ENCODE results near the gene JPH4. TPM values are rescaled to one million over a fixed set of nuclear protein-coding genes. Genes with fewer than 3 reads are reported as not detected.

Gene JPH4
- total RNA-seq, 1 donor from 2014 or later = 1.1 TPM

DNA sequence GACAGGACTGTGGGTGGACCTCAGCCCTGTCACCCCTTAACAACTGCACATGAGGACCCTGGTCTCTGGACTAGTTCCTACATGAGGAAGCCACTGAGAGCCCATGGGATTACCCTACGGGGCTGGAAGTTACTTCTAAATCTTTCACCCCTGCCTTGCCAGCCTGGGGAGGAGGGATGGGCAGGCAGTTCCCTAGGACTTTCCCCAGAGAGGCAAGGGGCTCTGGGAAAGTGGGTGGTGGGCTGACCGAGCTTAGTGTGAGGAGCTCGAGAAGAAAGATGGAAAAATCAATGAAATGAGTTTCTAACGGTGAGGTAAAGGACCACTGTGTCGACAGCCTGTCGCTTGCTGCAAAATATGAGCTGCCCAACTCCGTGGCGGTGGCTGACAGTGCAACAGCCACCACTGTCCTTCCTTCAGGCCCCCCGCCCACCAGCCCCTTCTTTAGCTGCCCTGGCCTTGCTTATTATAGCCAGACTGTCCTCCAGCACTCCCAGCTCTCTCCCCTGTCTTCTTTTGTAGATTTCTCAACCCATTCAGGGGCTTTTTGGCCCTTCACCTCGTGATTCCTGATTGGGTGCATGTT lies 32.0 kb downstream of the JPH4 start:
- no peak for DNase-seq (ENCODE audit: low read depth)
- H3K27me3 ChIP-seq (ENCODE audit: control insufficient read depth, insufficient read depth, low read length) = no peaks in the 10 kb centered on the region
- H3K36me3 ChIP-seq (ENCODE audit: control insufficient read depth, insufficient read depth, low read length) = no peaks in the 10 kb centered on the region
- TF ChIP-seq, protein P1, sequence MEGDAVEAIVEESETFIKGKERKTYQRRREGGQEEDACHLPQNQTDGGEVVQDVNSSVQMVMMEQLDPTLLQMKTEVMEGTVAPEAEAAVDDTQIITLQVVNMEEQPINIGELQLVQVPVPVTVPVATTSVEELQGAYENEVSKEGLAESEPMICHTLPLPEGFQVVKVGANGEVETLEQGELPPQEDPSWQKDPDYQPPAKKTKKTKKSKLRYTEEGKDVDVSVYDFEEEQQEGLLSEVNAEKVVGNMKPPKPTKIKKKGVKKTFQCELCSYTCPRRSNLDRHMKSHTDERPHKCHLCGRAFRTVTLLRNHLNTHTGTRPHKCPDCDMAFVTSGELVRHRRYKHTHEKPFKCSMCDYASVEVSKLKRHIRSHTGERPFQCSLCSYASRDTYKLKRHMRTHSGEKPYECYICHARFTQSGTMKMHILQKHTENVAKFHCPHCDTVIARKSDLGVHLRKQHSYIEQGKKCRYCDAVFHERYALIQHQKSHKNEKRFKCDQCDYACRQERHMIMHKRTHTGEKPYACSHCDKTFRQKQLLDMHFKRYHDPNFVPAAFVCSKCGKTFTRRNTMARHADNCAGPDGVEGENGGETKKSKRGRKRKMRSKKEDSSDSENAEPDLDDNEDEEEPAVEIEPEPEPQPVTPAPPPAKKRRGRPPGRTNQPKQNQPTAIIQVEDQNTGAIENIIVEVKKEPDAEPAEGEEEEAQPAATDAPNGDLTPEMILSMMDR (IDR thresholded peaks at IDR 0.05; ENCODE audit: insufficient read depth, low read length, poor library complexity, severe bottlenecking) = no peak
- no peak overlapping the region for H3K4me3 ChIP-seq (ENCODE audit: low read depth, low read length)

DNA sequence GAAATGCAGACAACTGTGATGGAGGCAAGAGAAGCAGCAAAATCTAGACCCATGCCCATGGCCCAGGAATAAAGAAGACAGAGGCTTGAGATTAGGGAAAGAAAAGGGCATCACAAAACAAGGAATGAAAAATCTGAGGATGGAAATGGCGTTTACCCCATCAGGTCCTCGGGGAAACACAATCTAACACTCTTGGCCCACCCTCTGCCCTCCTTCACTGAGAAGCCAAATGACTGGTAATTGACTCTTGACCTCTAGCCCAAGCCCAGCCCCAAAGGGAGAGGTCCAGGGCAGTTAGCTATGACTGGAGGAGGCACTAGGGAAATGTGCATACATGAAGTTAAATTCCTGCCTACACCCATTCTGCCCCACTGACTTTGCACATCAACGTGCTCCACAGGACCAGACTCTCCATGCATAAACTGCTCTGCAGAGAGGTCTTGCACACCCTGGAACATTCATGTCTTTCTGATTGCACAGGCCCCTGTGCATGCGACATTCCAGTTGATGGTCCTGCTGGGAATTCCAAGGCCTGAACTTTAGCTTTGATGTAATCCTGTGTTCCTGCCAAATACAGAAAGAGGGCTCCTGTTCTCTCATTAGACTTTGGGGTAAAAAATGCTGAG lies 32.7 kb downstream of the JPH4 start:
- no peak for DNase-seq (ENCODE audit: low read depth)
- Histone ChIP-seq H3K27me3 (ENCODE audit: control insufficient read depth, insufficient read depth, low read length) (no peaks in the 10 kb centered on the region), H3K4me3 (ENCODE audit: low read depth, low read length) (no peak overlapping the region), H3K36me3 (ENCODE audit: control insufficient read depth, insufficient read depth, low read length) (no peaks in the 10 kb centered on the region)
- TF ChIP-seq, protein P1 (IDR thresholded peaks at IDR 0.05; ENCODE audit: insufficient read depth, low read length, poor library complexity, severe bottlenecking) = no peak

GRCh38 chr14:23544511-23545447 lies 33.8 kb downstream of the JPH4 start:
- Histone ChIP-seq H3K4me3 (ENCODE audit: low read depth, low read length) (no peak overlapping the region), H3K36me3 (ENCODE audit: control insufficient read depth, insufficient read depth, low read length) (no peaks in the 10 kb centered on the region), H3K27me3 (ENCODE audit: control insufficient read depth, insufficient read depth, low read length) (no peaks in the 10 kb centered on the region)
- no peak for DNase-seq (ENCODE audit: low read depth)
- TF ChIP-seq, protein P1 (IDR thresholded peaks at IDR 0.05; ENCODE audit: insufficient read depth, low read length, poor library complexity, severe bottlenecking) = no peak

- Histone ChIP-seq H3K27me3 (ENCODE audit: control insufficient read depth, insufficient read depth, low read length) (no peaks in the 10 kb centered on the region), H3K4me3 (ENCODE audit: low read depth, low read length) (no peak overlapping the region), H3K36me3 (ENCODE audit: control insufficient read depth, insufficient read depth, low read length) (no peaks in the 10 kb centered on the region)
- TF ChIP-seq, protein P1 (IDR thresholded peaks at IDR 0.05; ENCODE audit: insufficient read depth, low read length, poor library complexity, severe bottlenecking) = no peak
- DNase-seq (ENCODE audit: low read depth) = no peak
Observed at GRCh38 chr14:23543403-23543802, 35.2 kb downstream of the JPH4 start.

DNA sequence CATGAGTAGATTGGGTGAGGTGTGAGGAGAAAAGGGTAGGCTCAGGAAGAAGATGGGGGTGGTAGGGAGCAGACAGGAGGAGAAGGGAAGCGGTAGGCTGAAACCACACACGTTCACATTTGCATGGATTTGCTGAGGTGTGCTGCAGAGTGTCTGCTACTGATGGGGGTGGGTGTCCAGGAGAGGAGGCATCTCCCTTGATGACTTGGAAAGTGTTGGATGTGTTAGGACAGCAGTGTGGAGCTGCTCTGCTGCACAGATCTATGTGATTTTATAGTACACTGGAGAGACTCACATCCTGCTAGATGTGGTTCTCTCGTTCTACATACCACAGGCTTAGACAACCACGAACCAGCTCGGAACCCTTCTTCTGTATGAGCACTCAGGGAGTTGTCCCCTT lies 36.3 kb downstream of the JPH4 start:
- Histone ChIP-seq H3K27me3 (ENCODE audit: control insufficient read depth, insufficient read depth, low read length) (no peaks in the 10 kb centered on the region), H3K4me3 (ENCODE audit: low read depth, low read length) (no peak overlapping the region), H3K36me3 (ENCODE audit: control insufficient read depth, insufficient read depth, low read length) (no peaks in the 10 kb centered on the region)
- TF ChIP-seq, protein P1 (IDR thresholded peaks at IDR 0.05; ENCODE audit: insufficient read depth, low read length, poor library complexity, severe bottlenecking) = no peak
- no peak for DNase-seq (ENCODE audit: low read depth)
